GM23248 (cell line): ENCODE data around the gene EXOG.

Experiments used
- EZH2 ChIP-seq: fragments of 200-600 bp; sonication (generic); IDR thresholded peaks from 2 replicates; pipeline ENCODE4 v1.6.1; 2018; ENCODE audit warnings: antibody characterized with exemption, mild to moderate bottlenecking; ENCODE audit not compliant: insufficient read depth, poor library complexity, severe bottlenecking
- EZH2phosphoT487 ChIP-seq: fragments of 200-600 bp; sonication (generic); IDR thresholded peaks from 2 replicates; pipeline ENCODE4 v1.6.1; 2018; ENCODE audit warnings: antibody characterized with exemption, moderate library complexity, mild to moderate bottlenecking, low read depth; ENCODE audit not compliant: insufficient read depth

GRCh38 chr3:38552364-38552763 lies 56.2 kb downstream of the EXOG start:
- TF ChIP-seq EZH2phosphoT487 (no peak), EZH2 (no peak)
